Measurements from ENCODE around the gene DENND1A. TPM values are rescaled to one million over a fixed set of nuclear protein-coding genes. Genes with fewer than 3 reads are reported as not detected.
"Not testable (repeated sequence)": the region's sequence is repeated elsewhere in the genome, so short reads cannot be mapped to it uniquely, and the experiment has no call there.

Gene DENND1A
- total RNA-seq, 1 donor from 2014 or later = 24.0 TPM

GRCh38 chr9:123815856-123816255 is 114.1 kb downstream of the DENND1A start:
- not testable (repeated sequence) for DNase-seq

GRCh38 chr9:123814496-123814895 is 115.4 kb downstream of the DENND1A start:
- DNase-seq = no peak

GRCh38 chr9:123812984-123813383 is 116.9 kb downstream of the DENND1A start:
- DNase-seq = no peak

- DNase-seq = no peak
Observed at GRCh38 chr9:123807251-123807650, 122.7 kb downstream of the DENND1A start.

- DNase-seq = no peak
Observed at GRCh38 chr9:123806829-123807228, 123.1 kb downstream of the DENND1A start.

GRCh38 chr9:123798195-123798594 is 131.7 kb downstream of the DENND1A start:
- DNase-seq = peak; percentile 16

GRCh38 chr9:123796618-123797484 is 133.1 kb downstream of the DENND1A start:
- DNase-seq = no peak

GRCh38 chr9:123796094-123796493 is 133.8 kb downstream of the DENND1A start:
- no peak for DNase-seq

GRCh38 chr9:123795336-123795735 is 134.6 kb downstream of the DENND1A start:
- peak; percentile 29 for DNase-seq

GRCh38 chr9:123792501-123792900 is 137.4 kb downstream of the DENND1A start:
- DNase-seq = no peak

- no peak for DNase-seq
Observed at GRCh38 chr9:123789554-123790292, 140.2 kb downstream of the DENND1A start.

- DNase-seq = no peak
Observed at GRCh38 chr9:123787416-123787815, 142.5 kb downstream of the DENND1A start.

GRCh38 chr9:123784518-123784917 is 145.4 kb downstream of the DENND1A start:
- peak; percentile 37 for DNase-seq

GRCh38 chr9:123778232-123778902 is 151.6 kb downstream of the DENND1A start:
- DNase-seq = no peak

- DNase-seq = no peak
Observed at GRCh38 chr9:123776708-123777537, 153.0 kb downstream of the DENND1A start.

GRCh38 chr9:123775289-123776284 is 154.3 kb downstream of the DENND1A start:
- no peak for DNase-seq

- DNase-seq = no peak
Observed at GRCh38 chr9:123773783-123774182, 156.1 kb downstream of the DENND1A start.

GRCh38 chr9:123772967-123773366 is 157.0 kb downstream of the DENND1A start:
- no peak for DNase-seq

GRCh38 chr9:123772374-123772773 is 157.6 kb downstream of the DENND1A start:
- no peak for DNase-seq

GRCh38 chr9:123771690-123772089 is 158.2 kb downstream of the DENND1A start:
- DNase-seq = no peak

- DNase-seq = peak; percentile 63
Observed at GRCh38 chr9:123769719-123770118, 160.2 kb downstream of the DENND1A start.
